Bronchial epithelial cell (primary cell): ENCODE results near the gene MARCHF6. TPM values are rescaled to one million over a fixed set of nuclear protein-coding genes. Genes with fewer than 3 reads are reported as not detected.

ENCODE experiments used
- DNase-seq: peaks from one replicate; pipeline ENCODE4 v3.0.0-alpha.2; 2010; ENCODE audit warnings: low read depth
- FAIRE-seq: peaks from 2 replicates; lab custom pipeline; 2011; peaks lifted over from hg19 to GRCh38; lab: Jason Lieb, UNC
- H3K27me3 ChIP-seq: 2 replicates; pipeline ENCODE4 v1.5.1; 2011; ENCODE audit warnings: low read length; ENCODE audit not compliant: control insufficient read depth, insufficient read depth
- H3K36me3 ChIP-seq: 2 replicates; pipeline ENCODE4 v1.5.1; 2011; ENCODE audit warnings: low read length; ENCODE audit not compliant: control insufficient read depth, insufficient read depth
- H3K4me3 ChIP-seq: 2 replicates; pipeline ENCODE4 v1.5.1; 2011; ENCODE audit warnings: mild to moderate bottlenecking, low read depth, low read length, control low read depth
- total RNA-seq: library from RNA; depleted of rRNA; stranded (reverse); fragments of >200 nt; gene quantifications from 2 replicates; pipeline ENCODE4 v1.2.1, GENCODE V29; 2014
- TF ChIP-seq, protein P1 (sequence below): IDR thresholded peaks from 2 replicates; pipeline ENCODE4 v1.5.1; 2011; ENCODE audit warnings: mild to moderate bottlenecking, moderate library complexity, low read length, control low read depth, inconsistent platforms; ENCODE audit not compliant: insufficient read depth, severe bottlenecking

The MARCHF6 gene
- total RNA-seq, 1 donor from 2014 or later = 62.7 TPM

GRCh38 chr5:10321882-10322281 lies 31.6 kb upstream of the MARCHF6 start:
- TF ChIP-seq, protein P1, sequence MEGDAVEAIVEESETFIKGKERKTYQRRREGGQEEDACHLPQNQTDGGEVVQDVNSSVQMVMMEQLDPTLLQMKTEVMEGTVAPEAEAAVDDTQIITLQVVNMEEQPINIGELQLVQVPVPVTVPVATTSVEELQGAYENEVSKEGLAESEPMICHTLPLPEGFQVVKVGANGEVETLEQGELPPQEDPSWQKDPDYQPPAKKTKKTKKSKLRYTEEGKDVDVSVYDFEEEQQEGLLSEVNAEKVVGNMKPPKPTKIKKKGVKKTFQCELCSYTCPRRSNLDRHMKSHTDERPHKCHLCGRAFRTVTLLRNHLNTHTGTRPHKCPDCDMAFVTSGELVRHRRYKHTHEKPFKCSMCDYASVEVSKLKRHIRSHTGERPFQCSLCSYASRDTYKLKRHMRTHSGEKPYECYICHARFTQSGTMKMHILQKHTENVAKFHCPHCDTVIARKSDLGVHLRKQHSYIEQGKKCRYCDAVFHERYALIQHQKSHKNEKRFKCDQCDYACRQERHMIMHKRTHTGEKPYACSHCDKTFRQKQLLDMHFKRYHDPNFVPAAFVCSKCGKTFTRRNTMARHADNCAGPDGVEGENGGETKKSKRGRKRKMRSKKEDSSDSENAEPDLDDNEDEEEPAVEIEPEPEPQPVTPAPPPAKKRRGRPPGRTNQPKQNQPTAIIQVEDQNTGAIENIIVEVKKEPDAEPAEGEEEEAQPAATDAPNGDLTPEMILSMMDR = no peak
- no peaks in the 10 kb centered on the region for H3K36me3 ChIP-seq
- no peak for DNase-seq
- FAIRE-seq = no peak
- no peaks in the 10 kb centered on the region for H3K27me3 ChIP-seq
- H3K4me3 ChIP-seq = no peak overlapping the region

DNA sequence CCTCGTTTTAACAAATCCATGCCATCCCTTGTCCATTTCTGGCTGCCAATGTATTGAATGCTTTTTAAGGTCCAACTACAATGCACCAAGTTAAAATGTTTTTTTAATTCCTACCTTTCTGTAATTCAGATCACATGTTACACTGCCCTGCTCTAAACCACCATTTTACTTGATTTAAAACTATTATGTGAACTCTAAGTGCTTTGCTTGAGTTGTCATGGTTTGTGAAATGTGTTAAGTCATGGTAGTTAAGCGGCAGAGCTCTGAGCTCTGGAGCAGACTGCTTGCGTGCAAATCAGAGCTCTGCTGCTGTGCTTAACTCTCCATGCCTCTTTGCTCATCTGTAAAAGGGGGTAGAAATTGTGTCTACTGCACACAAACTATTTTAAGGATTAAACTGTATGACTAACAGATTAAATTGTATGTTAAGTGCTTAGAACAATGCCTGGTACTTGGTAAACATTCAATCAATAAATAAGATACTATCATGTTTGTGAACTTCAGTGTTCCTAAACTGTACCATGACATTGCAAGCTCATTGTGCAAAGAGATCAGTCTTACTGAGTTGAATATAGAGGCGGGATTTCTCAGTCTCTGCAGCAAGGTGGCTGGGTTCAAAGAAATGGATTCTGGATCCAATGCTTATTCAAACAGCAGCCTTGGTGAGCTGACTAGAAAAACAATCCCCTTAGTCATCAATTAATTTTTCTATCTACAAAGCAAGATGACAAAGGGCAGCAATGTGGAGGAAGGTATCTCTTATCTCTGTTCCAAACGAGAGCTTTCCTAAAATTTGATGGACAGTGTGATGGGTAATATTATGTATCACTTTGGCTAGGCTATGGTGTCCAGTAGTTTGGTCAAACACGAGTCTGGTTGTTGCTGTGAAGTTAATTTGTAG lies 29.7 kb upstream of the MARCHF6 start:
- Histone ChIP-seq H3K27me3 (no peaks in the 10 kb centered on the region), H3K4me3 (no peak overlapping the region), H3K36me3 (no peaks in the 10 kb centered on the region)
- DNase-seq (no peak), FAIRE-seq (no peak)
- TF ChIP-seq, protein P1 = no peak

DNA sequence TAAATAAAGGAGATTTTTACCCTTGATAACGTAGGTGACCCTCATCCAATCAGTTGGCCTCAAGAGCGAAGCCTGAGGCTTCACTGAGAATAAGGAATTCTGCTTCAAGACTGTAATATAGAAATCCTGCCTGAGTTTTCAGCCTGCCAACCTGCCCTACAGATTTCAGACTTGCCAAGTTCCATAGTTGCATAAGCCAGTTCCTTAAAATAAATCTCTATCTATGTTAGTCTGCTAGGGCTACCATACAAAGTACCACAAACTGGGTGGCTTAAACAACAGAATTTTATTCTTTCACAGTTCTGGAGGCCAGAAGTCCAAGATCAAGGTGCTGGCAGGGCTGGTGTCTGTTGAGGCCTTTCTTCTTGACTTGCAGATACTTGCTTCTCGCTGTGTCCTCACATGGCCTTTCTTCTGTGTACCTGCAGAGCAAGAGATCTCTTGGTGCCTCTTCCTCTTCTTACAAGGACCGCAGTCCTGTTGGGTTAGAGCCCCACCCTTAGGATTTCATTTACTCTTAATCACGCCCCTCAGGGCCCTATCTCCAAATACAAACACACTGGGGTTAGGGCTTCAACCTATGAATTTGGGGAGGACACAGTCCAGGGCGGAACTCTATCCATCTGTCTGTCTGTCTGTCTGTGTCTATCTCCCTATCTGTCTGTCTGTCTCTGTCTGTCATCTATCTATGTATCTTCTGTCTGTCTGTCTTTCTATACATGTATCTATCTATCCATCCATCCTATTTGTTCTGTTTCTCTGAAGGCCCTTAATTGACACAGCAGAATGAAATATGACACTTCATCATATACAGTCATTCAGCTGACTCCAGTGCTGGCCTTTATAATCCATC lies 28.8 kb upstream of the MARCHF6 start:
- TF ChIP-seq, protein P1 = no peak
- H3K4me3 ChIP-seq = no peak overlapping the region
- FAIRE-seq = no peak
- DNase-seq = no peak
- H3K27me3 ChIP-seq = no peaks in the 10 kb centered on the region
- no peaks in the 10 kb centered on the region for H3K36me3 ChIP-seq

GRCh38 chr5:10328323-10328722 lies 25.2 kb upstream of the MARCHF6 start:
- FAIRE-seq = no peak
- no peaks in the 10 kb centered on the region for H3K36me3 ChIP-seq
- no peak overlapping the region for H3K4me3 ChIP-seq
- H3K27me3 ChIP-seq = peaks cover 6% of the 10 kb centered on the region
- no peak for DNase-seq
- TF ChIP-seq, protein P1 = no peak

- TF ChIP-seq, protein P1 = no peak
- no peak for DNase-seq
- Histone ChIP-seq H3K27me3 (peaks cover 6% of the 10 kb centered on the region), H3K4me3 (no peak overlapping the region), H3K36me3 (no peaks in the 10 kb centered on the region)
- no peak for FAIRE-seq
Observed at GRCh38 chr5:10329446-10329819, 24.1 kb upstream of the MARCHF6 start.
